ENCODE results near the gene PSKH1.

PSKH1 gene

GRCh38 chr16:67883146-67883871 lies 9.7 kb upstream of the PSKH1 start:
- Histone ChIP-seq H3K9me3 (ENCODE audit: control insufficient read depth, insufficient read depth, low read depth, low read length) (no peaks in the 10 kb centered on the region), H3K4me1 (ENCODE audit: control insufficient read depth, insufficient read depth, low read length) (peaks cover 3% of the 10 kb centered on the region; the same call in 1 of the 2 replicates), H3K4me3 (ENCODE audit: low read depth, low read length) (no peak overlapping the region), H3K27ac (ENCODE audit: extremely low read depth, low read depth, low read length) (no peak overlapping the region), H3K36me3 (ENCODE audit: control insufficient read depth in 2 of 2, insufficient read depth in 1 of 2, low read length in 2 of 2) (peaks cover 0 to 73% of the 10 kb centered on the region in 2 experiments; a peak in 1 of 3 replicates)
- ChIA-PET POLR2A (interaction anchor here (0.6 to 2.4 kb wide), 5 partner anchors 10 to 52 kb away, joined by 3 to 16 read pairs (median 4); partner anchors contain the start of genes EDC4, NUTF2 and PSKH1), CTCF (interaction anchor here (0.5 to 4.2 kb wide), 38 partner anchors 8 to 556 kb away, joined by 3 to 62 read pairs (median 5); partner anchors contain the start of genes EDC4, LRRC36, NUTF2 and PSKH1)
- TF ChIP-seq ZNF366 (tag by site-specific recombination; conservative IDR thresholded peaks at IDR 0.05) (0 out of 2 replicates have a peak, but pooled peaks have one; percentile 17), ZNF791 (tag by site-specific recombination; IDR thresholded peaks at IDR 0.05) (no peak), ZNF621 (tag by site-specific recombination; IDR thresholded peaks at IDR 0.05) (no peak), GLI2 (tag by site-specific recombination; IDR thresholded peaks at IDR 0.05; ENCODE audit: borderline replicate concordance, low read depth) (no peak), ZNF211 (tag by site-specific recombination; IDR thresholded peaks at IDR 0.05; ENCODE audit: low read depth) (no peak), ZSCAN18 (tag by site-specific recombination; IDR thresholded peaks at IDR 0.05) (no peak), ZBTB44 (tag by site-specific recombination; IDR thresholded peaks at IDR 0.05) (no peak), ZSCAN4 (tag by site-specific recombination; IDR thresholded peaks at IDR 0.05) (no peak), ZBTB6 (tag by site-specific recombination; IDR thresholded peaks at IDR 0.05) (no peak), ZBTB10 (tag by site-specific recombination; IDR thresholded peaks at IDR 0.05) (no peak), ZNF138 (tag by site-specific recombination; IDR thresholded peaks at IDR 0.05; ENCODE audit: borderline replicate concordance) (no peak), ZNF148 (tag by site-specific recombination; IDR thresholded peaks at IDR 0.05; ENCODE audit: borderline replicate concordance) (no peak), KLF16 (tag by site-specific recombination; IDR thresholded peaks at IDR 0.05) (no peak), ZFHX2 (tag by site-specific recombination; conservative IDR thresholded peaks at IDR 0.05) (0 out of 2 replicates have a peak, but pooled peaks have one; percentile 27), OSR2 (tag by site-specific recombination; IDR thresholded peaks at IDR 0.05) (no peak), PRDM1 (tag by site-specific recombination; IDR thresholded peaks at IDR 0.05) (0 out of 2 replicates have a peak, but pooled peaks have one; percentile 49), IKZF3 (tag by site-specific recombination; IDR thresholded peaks at IDR 0.05) (no peak), GFI1B (tag by site-specific recombination; IDR thresholded peaks at IDR 0.05) (no peak), ZNF18 (tag by site-specific recombination; IDR thresholded peaks at IDR 0.05) (no peak), ZFP69B (tag by site-specific recombination; IDR thresholded peaks at IDR 0.05) (no peak), SP7 (tag by site-specific recombination; IDR thresholded peaks at IDR 0.05) (no peak), ZNF175 (tag by site-specific recombination; IDR thresholded peaks at IDR 0.05) (no peak), ZSCAN5A (tag by site-specific recombination; IDR thresholded peaks at IDR 0.05) (no peak)
